DMS 273 (cell line): Measurements from ENCODE around the gene CERS6.
"Not testable (repeated sequence)": the region's sequence is repeated elsewhere in the genome, so short reads cannot be mapped to it uniquely, and the experiment has no call there.

ENCODE experiments used
- DNase-seq: peaks from one replicate; lab custom pipeline; 2025; ENCODE audit not compliant: unreplicated experiment; lab: John Stamatoyannopoulos, UW

Gene CERS6

DNA sequence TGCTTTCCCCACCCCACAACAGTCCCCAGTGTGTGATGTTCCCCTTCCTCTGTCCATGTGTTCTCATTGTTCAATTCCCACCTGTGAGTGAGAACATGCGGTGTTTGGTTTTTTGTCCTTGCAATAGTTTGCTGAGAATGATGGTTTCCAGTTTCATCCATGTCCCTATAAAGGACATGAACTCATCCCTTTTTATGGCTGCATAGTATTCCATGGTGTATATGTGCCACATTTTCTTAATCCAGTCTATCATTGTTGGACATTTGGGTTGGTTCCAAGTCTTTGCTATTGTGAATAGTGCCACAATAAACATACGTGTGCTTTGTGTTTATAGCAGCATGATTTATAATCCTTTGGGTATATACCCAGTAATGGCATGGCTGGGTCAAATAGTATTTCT, 335.1 kb downstream of the CERS6 start:
- DNase-seq: not testable (repeated sequence)

DNA sequence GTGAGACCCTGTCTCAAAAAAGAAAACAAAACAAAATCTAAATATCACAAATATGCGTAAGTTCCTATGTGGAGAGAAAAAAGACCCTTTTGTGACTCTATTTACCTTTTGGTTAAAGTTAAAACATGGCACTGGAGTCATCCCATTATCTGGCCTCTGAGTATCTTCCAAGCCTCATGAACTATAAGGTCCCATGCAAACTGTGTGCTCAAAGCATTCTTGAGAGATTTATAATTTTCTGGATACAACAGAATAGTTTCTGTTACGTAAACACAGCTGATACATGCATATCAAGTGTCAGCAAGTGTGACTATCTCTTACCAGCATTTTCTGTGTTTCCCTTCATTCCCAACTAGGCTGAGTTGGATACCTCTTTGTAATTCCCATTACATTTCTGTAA, 337.5 kb downstream of the CERS6 start:
- no peak for DNase-seq

DNA sequence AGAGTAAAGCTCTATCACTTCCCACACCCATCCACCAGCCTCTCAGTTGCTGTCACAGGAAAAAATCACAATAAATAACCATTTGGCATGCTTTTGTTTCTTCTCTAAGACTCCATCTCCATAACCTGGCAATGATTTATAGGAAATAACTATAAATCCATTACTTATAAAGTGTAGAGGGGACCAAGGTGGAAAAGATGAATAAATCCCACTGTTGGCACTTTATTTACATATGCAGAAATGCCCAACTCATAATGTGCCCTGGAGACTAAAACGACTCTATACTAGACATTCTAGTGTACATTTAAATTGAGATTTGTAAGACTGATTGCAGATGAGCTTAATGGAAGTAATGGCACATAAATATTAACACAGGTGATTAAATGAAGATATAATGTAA, 338.9 kb downstream of the CERS6 start:
- no peak for DNase-seq

DNA sequence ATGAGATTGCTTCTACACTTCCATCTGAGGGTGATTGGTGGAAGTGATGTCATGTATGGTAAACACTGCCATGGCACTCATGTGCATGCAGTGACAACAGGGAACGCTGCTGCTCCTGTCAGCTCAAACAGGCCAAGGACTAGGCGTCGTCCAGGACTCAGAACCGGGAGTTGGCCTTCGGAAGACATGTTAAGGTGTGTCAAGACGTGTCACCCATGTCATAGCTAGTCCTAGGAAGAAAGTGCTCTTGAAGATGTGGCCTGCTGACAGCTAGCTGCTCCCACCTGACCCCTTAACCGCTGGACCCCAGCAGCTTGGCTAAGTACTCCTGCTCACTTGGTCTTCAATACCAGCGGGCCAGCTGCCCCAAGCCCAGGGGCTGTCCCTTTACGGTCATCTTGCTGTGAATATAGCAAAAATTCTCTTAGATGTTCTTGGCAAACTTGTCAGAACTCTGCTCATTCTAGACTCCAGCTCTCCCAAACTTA, 340.1 kb downstream of the CERS6 start:
- DNase-seq: no peak

DNA sequence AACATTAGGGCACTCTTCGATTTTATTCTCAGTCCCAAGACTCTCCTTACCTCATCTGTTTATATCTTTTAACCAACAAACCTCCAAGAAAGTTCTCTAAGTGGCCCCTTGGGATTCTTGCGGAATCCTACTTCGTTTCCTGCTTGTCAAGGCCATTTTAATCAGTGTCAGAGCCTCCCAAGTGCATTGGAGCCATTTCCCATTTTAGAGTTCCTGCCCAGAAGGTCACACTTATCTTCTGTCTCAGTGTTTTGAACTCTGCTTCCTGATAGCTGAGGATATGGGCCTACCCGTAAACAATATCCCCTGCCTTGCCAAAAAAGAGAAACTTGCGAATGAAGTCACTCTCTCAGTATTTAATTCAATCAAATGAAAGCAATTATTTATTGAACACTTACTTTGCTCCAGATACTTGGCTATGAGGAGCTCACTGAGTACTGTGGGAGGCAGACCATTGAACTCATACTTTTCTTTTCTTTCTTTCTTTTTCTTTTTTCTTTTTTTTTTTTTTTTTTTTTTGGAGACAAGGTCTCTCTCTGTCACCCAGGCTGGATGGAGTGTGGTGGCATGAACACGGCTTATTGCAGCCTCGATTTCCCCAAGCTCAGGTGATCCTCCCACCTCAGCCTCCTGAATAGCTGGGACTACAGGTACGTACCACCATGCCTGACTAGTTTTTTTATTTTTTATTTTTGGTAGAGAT, 340.7 kb downstream of the CERS6 start:
- DNase-seq: no peak

DNA sequence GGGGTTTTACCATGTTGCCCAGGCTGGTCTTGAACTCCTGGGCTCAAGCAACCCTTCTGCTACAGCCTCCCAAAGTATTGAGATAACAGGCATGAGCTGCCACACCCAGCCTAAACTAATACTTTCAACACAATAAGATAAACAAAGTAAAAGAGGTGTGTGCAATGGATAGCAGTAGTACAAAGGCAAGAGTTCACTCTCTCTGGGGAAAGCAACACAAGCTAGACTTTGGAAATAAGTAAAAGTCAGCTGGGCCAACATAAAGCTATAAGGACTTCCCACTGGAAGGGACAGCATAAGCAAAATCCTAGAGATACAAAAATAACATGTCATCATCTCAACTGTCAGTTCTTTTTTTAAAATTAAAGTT, 341.2 kb downstream of the CERS6 start:
- DNase-seq: no peak

DNA sequence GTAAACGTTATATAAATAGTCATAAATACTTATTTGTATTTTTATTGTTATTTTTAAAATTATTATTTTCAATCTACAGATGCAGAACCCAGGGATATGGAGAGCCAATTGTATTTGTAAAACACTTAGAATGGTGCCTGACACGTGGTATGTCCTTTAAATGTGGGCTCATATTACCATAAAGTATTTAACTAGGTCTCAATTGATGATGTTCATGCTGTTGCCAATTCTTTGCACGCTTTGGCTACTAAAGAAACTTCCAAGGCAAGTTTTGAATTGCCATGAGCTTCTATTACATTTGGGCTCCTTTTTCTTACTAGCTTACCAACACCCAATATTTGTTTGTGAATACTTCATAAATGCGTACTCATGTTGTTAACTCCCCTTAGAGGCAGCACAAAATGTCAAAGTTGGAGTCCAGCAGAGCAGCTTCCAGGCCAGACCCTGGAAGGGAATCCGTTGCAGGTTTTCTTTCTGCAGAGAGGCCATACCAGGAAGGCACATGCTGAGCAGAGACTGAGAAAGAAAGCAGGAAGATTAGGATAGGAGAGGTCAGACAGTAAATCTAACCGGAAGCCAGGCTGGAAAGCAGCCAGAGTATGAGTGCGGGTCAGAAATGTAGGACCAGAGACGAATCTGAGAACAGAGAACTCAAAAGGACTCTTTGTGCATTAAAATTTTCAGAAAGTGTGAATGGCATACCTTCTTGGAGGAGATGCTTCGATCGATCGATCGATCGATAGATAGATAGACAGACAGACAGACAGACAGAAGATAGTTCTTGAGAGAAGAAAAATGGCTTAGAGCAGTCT, 342.2 kb downstream of the CERS6 start:
- peak; percentile 10 for DNase-seq

DNA sequence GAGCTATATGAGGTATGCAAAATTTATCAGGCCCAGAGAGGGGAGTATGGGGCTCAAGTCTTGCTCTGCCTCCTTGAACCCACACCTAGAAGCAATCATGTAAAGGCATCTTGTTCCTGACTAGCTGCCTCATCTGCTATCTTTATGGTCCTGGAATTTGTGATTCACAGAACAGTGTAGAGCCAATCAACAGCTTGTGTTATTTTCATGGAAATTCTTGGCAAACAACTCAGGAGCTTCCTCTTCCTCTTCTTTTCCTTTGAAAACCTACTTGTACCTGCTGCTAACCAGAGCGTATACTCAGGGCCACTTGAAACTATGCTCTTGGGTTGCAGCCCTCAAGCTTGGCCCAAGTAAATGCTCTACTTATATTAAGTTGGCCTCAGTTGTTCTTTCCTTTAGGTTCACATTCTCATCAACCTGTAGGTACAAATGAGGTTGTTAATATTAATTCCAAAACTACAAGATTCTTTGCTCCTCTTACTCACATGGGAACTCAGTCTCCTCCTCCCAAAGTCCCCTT, 342.9 kb downstream of the CERS6 start:
- no peak for DNase-seq

DNA sequence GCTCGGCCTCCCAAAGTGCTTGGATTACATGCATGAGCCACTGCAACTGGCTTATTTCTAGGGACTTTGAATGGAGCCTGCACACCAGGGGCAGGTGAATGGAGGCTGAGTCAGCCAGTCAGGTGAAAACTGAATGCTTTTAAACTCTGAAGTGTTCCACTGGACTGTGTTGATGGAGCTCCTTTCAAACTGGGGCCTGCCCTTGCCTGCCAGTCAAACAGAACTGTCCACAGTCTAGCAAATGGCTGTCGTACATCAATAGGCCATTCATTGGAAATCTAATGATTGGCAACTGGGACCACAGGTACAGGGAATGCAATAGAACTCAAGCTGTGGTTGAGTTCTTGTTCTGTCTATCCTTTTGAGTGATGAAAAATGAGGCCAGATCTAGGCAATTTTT, 345.4 kb downstream of the CERS6 start:
- DNase-seq: no peak

DNA sequence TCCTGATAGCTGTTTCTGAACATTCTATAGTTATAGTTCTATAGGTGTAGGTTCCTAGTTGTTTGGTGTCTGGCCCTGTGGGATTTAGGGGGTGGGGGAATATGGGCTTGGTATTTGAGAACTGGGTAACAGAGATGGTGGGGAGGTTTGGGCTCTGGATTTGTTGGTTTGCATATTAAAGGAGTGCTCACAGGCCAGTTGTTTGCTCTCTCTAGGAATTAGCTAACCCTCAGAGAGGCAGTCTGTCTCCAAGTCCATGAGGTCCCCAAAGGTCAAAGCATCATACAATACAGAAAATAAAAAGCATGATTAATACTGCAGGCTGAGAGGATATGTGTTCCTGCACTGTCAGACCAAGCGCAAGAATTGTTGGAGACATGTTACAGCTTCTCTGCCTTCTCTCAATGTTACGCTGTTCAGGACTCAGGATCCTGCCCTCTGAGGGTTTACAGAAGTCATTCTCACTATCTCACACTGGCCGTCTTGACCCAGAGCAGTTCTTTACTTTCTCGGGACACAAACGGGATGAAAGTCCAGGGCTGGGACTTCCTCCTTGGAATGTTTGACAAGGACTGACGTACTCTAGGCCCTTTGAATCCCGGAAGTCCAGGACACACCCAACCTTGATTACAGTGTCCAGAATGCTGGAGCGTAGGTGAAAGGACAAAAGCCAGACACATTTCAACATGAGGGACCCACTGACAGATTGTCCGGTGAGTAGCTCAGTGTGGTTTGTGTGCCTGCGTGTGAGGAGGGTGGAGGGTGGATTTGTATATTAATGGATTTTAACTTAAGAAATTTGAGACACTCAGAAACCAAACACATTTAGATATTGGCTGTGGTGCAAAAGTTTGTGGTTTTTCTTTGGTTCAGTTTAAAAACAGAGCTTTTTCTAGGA, 346.1 kb downstream of the CERS6 start, which contains the start of gene NOSTRIN:
Gene NOSTRIN, plus strand, starts transcription at position 677 of the 898 bp plus-strand sequence. Its CDS starts 10 bp downstream, at position 687.
- DNase-seq: peak; percentile 20

DNA sequence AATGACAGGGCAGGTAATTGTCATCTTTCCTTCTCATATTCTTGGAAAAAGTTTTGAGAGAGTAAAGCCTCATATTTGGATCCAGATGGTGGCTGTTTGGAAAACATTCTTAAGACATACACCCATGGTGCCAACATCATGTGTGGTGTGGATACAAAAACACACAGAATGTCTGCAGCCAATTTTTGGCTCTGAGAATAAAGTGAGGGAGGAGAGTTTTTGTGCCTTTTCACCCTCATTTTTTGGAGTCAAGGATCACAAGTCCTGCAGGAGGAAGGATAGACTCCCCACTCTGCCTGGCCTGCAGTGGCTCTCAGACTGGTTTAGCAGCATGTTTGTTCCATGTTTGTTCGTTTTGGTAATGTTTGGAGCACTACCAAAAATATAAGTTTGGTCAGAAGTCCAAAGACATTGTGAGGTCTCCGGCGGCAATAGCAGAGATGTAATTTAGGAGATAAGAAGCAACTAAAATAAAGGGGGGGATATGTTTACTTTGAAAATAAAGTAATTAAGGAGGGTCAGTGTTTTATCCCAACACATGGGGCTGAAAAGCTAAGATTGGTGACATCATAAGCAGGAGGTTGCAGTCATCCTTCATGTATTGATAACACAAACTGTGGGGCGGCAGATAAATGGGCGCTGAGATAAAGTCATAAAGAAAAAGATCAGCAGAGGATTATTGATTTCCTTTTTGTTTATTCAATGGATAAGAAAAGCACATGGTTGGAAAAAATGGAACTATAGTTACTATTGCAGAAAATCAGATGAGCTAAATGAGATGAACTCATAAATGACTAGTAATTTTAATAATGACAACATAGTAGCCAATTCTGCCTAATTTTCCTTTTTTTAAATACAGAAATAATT, 347.0 kb downstream of the CERS6 start:
- DNase-seq: no peak

DNA sequence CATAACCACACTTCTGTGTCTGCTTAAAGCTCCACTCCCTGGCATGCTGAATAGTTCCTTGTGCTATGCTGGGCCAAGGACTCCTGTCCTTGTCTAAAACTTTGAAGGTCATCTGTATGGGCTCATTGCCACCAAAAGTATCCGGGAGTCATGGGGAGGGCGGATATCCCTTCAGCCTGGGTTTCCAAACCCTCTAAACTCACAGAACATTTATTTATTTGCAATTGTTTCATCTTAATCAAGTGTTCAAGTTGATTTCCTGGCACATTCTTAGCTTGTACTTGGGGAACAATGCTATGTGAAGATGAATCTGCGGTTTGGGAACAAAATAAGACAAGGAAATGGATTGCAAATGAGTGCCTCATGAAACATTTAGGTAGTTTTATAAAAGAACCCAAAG, 348.1 kb downstream of the CERS6 start:
- DNase-seq: no peak

DNA sequence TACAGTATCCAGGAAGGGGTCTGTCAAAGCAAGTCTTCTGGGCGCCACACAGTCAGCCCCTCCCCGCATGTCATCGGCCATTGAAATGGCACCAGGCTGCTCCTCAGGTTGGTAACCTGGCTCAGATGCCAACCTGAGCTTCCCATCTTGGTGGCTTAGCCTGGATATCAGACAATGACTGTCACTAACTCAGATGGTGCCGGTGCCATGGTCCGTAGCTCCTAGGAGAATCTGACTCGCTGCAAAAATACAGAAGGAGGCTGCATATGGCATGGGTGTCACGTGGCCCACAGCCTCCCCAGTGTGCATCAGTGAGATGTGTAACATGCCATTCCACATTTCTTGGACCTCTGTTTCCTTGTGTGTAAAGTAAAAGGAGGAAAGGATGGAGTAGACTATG, 349.5 kb downstream of the CERS6 start:
- DNase-seq: no peak

DNA sequence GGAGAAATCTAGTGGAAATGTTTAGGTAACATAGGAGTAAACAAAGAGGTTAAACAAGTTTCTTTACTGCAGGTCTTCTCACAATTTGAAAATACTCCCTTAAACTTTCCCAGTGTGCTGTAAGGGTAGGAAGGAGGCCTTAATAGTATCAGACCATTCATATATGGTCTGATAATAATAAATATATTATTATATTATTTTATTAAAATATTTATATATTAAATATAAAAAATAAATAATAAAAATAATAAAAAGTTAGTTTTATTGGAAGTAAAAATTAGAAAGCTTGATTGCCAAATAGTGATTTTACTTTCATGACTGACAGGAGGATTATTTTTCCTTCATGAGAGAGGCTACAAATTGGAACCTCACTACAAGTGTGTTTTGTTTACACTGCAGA, 353.5 kb downstream of the CERS6 start:
- DNase-seq: no peak

DNA sequence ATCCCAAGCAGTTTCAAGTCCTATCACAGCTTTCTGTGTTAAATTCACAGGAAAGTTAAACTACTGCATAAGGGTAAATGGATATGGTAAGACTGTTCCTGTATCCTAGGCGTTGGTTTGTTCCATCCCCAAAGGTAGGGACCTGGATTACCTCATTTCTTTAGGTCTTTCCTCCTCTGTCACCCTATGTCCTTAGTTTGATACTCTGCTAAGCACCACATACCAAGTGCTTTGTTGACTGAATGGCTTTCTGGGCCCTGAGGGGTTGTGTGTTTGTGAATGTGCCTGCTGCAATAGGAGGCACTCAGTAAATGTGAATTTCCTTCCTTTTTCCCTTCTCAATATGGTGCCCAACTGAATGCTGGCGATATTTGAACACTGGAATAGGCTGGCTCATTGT, 354.2 kb downstream of the CERS6 start:
- DNase-seq: no peak

DNA sequence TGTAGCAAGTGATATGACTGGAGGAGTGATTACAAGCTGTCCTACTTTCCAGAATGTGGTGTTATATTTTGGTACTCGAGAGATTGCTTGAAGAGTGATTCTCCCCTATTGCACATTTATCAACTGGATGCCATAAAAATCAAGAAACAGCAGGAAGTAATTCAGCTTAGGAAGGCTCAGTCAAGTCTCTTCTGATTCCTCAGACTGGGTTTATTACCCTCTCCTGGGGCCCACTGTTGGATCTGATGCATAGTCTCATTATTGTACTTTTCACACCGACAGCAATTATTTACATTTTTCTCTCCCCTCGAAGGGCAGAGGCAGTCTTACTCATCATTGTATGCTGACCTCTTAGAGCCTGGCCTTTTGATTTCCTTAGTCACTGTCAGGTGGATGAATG, 355.6 kb downstream of the CERS6 start:
- no peak for DNase-seq

DNA sequence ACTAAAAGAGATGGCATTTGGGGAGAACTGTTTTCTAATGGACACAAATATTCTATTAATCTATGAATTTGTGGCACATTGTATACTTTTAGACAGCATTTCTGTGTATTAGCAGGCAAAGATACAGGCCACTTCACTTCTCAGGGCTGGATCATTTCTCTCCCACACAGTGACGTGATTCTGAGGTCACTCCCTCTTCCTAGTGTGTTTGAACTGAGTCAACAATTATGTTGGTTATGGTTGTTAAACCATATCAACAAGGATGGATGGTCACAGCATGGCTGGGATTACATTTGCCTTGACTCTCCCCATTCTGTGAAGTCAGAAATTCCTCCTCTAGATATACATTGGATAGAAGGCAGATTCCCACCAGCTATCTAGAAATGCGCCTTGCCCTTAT, 358.0 kb downstream of the CERS6 start:
- no peak for DNase-seq

DNA sequence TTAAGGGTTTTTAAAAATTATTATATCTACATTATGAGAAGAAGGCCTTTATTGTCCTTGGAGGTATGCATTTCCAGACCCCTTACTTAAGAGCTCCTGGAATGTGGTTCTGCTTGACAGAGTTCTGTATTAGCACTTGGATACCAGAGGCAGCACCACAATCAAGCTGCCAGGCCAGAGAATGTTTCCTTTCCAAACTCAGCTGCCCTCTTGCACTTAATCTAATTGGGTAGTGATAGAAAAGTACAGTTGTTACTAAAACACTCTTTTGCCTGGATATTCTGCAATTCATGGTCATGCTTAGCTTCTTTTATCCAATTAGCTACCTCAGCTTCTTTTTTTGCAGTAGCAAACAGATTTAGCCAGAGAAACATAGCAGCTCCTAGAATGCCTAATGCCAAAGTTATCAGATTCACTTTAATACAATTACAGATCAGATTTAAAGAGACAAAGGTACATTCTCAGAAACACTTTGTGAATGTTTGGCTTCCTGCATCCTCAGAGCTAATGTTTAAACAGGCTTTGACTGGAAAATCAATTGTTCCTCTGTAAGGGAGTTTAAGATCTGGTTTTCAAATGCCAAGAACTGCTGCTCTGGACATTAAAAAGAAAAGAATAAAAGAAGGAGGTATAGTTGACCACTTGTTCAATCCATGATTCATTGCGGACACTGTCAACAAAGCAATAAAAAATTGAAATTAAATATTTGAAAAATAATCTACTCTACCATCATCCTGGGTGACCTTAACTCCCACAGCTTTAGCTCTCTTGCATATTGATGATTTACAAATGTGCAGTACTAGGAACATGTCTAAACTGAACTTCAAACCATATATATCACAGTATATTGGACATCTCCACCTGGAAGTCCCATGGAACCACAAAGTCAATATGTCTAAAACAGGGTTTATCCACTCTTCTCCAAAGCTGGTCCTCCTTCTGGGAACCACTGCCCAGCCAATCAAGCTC, 359.2 kb downstream of the CERS6 start:
- no peak for DNase-seq

DNA sequence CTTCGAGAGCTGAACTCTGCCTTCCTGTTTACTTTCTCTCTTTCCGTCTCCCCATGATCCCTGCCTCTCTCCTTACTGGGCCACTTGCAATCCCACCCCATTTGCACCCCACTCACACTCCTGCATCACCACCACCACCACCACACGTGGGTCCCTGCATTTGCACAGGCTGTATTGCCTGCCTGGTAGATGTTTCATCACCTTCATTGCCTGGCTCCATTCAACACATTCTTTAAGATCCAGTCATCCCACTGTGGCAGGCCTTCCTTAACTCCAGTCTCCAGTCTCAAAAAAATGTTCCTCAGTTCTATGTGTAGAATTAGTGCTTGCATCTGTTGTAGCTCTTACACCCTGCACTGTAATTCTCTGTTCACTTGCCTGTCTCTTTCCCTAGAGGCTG, 360.3 kb downstream of the CERS6 start:
- no peak for DNase-seq
